AG04449 (cell line): Measurements from ENCODE around the gene DCLRE1A.

Source experiments
- CTCF ChIA-PET: fragments of 350-600 bp; formaldehyde crosslinking; extraction: SDS; loops from one replicate; lab custom pipeline; 2021; ENCODE audit warnings: antibody characterized with exemption; lab: Yijun Ruan, JAX
- POLR2A ChIA-PET: fragments of 400-600, 350-600 bp; formaldehyde crosslinking; extraction: SDS; loops from one replicate; lab custom pipeline; 2020; ENCODE audit warnings: antibody characterized with exemption, inconsistent platforms; lab: Yijun Ruan, JAX
- DNase-seq: peaks from one replicate; pipeline ENCODE4 v3.0.0-alpha.2; 2010; ENCODE audit warnings: low read depth, low spot score
- H3K4me3 ChIP-seq: 2 replicates; pipeline ENCODE4 v1.5.1; 2011; ENCODE audit warnings: low read depth, mild to moderate bottlenecking, control low read depth, low read length
- TF ChIP-seq, protein P1 (sequence below): IDR thresholded peaks from one replicate; pipeline ENCODE4 v1.5.1; 2011; ENCODE audit warnings: mild to moderate bottlenecking, moderate library complexity, low read length, control low read depth, inconsistent platforms; ENCODE audit not compliant: insufficient read depth; ENCODE audit errors: missing control alignments

DCLRE1A gene

DNA sequence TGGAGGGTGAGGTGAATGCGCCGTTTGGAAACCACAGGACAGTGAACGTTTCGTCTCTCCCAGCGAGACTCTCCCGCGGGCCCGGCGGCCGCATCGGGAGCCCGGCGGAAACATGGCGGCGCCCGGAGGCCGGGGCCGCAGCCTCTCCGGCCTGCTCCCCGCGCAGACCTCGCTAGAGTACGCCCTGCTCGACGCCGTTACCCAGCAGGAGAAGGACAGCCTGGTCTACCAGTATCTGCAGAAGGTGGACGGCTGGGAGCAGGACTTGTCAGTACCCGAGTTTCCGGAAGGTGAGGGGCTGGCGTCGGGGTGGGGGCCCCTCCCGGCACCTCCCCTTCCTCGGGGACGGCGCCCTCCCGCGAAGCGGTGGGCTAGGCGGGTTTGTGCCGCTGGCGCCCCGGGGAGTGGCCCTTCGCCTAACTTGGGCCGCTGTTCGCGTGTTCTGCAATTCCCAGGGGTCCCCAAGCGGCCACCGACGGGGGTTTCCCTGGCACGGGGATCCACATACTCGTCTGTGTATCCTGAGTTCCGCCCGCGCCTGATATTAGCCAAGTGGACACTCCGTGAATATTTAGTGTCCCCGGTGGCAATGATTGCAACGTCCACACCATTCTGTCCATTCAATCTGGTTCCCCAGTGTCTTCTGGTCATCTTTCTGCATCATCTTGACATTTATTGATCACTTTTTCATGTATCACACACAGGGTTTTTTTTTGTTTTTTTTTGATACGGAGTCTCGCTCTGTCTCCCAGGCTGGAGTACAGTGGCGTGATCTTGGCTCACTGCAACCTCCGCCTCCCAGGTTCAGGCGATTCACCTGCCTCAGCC is 1.1 kb upstream of the DCLRE1A start:
- ChIA-PET CTCF (interaction anchor here (0.8 to 1.2 kb wide), 2 partner anchors 55 to 150 kb away, joined by 3 read pairs; no protein-coding TSS in a partner anchor), POLR2A (interaction anchor here (0.9 kb wide), 1 partner anchor 175 kb away, joined by 3 read pairs; the partner anchor contains the start of gene CASP7)
- TF ChIP-seq, protein P1, sequence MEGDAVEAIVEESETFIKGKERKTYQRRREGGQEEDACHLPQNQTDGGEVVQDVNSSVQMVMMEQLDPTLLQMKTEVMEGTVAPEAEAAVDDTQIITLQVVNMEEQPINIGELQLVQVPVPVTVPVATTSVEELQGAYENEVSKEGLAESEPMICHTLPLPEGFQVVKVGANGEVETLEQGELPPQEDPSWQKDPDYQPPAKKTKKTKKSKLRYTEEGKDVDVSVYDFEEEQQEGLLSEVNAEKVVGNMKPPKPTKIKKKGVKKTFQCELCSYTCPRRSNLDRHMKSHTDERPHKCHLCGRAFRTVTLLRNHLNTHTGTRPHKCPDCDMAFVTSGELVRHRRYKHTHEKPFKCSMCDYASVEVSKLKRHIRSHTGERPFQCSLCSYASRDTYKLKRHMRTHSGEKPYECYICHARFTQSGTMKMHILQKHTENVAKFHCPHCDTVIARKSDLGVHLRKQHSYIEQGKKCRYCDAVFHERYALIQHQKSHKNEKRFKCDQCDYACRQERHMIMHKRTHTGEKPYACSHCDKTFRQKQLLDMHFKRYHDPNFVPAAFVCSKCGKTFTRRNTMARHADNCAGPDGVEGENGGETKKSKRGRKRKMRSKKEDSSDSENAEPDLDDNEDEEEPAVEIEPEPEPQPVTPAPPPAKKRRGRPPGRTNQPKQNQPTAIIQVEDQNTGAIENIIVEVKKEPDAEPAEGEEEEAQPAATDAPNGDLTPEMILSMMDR = peak; percentile 0
- peak overlapping the region; percentile 86 for H3K4me3 ChIP-seq
- no peak for DNase-seq

DNA sequence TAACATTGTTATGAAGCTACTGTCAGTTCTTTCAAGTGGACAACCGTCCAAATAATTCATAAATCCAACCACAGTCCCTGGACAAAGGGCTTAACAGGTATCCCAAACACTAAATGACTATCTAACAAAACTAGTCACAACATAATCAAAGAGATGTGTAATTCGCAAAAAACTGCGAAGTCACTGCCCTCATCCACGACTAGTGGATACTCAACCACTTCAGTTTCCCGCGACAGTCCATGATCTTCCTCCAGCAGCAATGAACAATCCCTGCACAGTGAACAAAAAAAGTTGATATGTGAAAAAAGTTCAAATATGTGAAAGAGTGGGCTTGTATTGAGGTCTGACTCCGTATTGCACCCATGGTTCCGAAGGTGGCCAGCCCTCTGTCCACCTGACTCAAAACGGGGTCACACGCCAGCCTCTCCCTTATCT is 287 bp downstream of the DCLRE1A start:
- POLR2A ChIA-PET = no interaction called here
- peak overlapping the region; percentile 86 for H3K4me3 ChIP-seq
- CTCF ChIA-PET = interaction anchor here (0.5 to 0.9 kb wide), 2 partner anchors 54 to 139 kb away, joined by 3 read pairs; no protein-coding TSS in a partner anchor
- no peak for DNase-seq
- TF ChIP-seq, protein P1 = no peak

DNA sequence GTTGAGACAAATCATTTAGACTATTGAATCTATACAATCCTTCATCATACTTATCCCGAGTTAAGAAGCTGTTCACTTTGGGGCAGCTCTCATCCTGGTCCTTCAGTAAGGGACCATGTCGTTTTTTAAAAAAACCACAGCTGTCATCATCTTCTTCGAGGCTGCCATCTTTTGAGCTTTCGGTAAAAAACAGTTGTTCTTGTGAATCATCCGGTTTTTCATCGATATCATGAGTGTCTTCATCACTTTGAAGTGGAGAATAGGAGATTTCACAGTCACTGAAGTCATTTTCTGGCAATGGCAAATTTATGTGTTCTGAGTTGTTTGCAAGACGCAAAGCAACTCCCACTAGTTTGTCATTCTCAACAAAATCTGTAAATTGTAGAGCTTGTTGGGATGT is 3.9 kb downstream of the DCLRE1A start:
- DNase-seq = no peak
- ChIA-PET CTCF (no interaction called here), POLR2A (no interaction called here)
- TF ChIP-seq, protein P1 = no peak
- no peak overlapping the region for H3K4me3 ChIP-seq

DNA sequence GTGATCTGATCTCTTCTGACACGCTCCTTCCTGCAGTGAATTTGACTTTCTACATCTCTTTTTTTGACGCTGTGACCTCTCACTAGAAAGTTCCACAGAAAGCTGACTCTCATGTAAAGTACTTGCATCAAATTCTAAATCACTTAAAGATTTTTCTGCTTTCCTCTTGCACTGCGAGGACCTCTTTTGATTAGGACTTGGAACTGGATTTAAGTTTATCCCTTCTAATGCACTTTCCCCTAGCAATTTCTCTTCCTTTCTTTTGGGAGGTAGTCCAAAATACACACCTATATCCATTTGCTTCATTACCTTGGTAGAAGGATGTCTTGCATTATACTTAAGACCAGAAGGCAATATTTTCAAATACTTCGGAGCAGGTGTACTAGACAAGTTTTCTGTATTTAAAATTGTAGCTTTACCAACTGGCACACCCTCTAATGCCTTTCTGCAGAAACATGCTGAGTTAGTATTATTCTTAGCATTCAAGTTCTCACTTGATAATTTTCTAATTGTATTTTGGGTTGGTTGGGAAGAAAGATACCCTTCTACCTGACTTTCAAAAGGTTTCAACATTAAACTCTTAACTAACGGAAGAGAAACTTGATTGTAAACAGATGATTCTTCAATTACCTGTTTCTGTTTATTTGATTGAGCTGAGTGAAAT is 4.6 kb downstream of the DCLRE1A start:
- no peak overlapping the region for H3K4me3 ChIP-seq
- TF ChIP-seq, protein P1 = no peak
- ChIA-PET POLR2A (no interaction called here), CTCF (no interaction called here)
- DNase-seq = no peak

DNA sequence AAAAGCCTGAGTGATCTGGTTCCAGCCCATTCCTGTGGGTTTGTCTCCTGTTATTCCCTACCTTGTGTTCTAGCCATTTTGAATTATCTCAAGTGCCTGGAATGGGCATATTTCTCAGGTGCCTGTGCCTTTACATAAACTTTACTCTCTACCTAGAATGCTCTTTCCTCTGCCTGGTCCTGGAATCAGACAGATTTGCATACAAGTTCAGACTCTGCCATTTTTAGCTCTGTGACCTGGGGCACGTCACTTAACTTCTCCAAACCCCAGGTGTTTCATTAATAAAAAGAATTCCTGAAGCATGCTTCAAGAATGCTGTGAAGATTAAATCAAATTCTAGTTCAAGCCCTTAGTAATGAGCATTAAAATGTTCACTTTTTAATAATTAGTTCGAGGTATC is 7.8 kb downstream of the DCLRE1A start:
- POLR2A ChIA-PET = no interaction called here
- no peak for DNase-seq
- no peak overlapping the region for H3K4me3 ChIP-seq
- CTCF ChIA-PET = interaction anchor here (1.8 kb wide), 1 partner anchor 47 kb away, joined by 4 read pairs; no protein-coding TSS in a partner anchor
- TF ChIP-seq, protein P1 = no peak

DNA sequence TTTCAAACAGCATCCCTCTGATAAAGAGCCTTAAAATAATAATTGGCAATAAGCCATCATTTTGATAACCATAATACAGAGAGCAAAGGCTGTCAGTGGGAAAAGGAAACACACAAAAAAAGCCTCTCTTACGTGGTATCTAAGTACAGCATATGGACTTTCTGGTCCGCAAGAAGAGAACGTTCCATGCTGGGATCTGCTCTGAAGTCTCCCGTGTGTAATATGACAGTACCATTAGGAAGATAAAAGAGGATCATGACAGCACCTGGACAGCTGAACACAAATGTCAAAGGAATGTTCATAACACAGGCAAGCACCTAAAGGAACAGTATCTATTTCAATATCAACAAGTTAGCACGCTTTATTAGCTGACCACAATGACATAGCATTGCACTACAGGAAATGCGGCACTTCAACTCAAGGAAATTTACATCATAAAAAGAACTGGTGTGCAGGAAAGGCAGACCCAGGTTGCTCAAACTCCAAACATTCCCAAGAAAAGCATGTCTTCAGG is 9.9 kb downstream of the DCLRE1A start:
- TF ChIP-seq, protein P1 = no peak
- no peak overlapping the region for H3K4me3 ChIP-seq
- CTCF ChIA-PET = no interaction called here
- DNase-seq = no peak
- POLR2A ChIA-PET = no interaction called here
